Measurements from ENCODE around the gene FEM1A. TPM values are rescaled to one million over a fixed set of nuclear protein-coding genes. Genes with fewer than 3 reads are reported as not detected.
"Not testable (repeated sequence)": the region's sequence is repeated elsewhere in the genome, so short reads cannot be mapped to it uniquely, and the experiment has no call there.

FEM1A gene
- total RNA-seq, 8 experiments from 2014 or later = 1.6 to 5.3 (median 2.9) TPM

DNA sequence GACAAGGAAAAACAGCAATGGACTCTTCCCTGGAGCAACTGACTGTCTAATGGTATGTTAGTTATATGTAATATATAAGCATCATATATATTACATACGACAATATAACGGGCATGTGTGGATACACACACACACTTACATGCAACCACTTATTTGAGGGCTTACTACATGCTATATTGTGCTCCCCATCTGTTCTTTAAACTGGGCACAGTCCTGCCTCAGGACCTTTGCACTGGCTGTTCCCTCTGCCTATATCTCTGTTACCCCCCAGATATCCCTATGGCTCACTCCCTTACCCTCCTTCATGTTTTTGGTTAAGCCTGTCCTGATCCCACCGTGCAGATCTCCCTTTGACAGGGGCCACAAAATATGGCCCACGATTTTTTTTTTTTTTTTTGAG is 29.7 kb downstream of the FEM1A start:
- Histone ChIP-seq H3K4me3 (no peak overlapping the region), H3K4me1 (replicated peaks in 1 of 2) (no peaks in the 10 kb centered on the region), H3K27ac (no peak overlapping the region)
- 0 to 85% (median 65%) methylated on average over 1 to 4 of the region's 4 CpGs; no CpG with 5 or more reads in 4 of the 10 experiments for WGBS, 10 experiments
- no peak for ATAC-seq (replicated peaks in 6 of 8)
- in situ Hi-C loops (cut with MboI; ENCODE audit: low pct_unique_long_range_greater_than_20kb in 2 of 9, low sequenced_read_pairs in 9 of 9, unreplicated experiment in 9 of 9) = loop anchor here in 1 of 9 experiments (25.0 kb wide), 1 partner anchor 216 kb away; no protein-coding TSS in a partner anchor

DNA sequence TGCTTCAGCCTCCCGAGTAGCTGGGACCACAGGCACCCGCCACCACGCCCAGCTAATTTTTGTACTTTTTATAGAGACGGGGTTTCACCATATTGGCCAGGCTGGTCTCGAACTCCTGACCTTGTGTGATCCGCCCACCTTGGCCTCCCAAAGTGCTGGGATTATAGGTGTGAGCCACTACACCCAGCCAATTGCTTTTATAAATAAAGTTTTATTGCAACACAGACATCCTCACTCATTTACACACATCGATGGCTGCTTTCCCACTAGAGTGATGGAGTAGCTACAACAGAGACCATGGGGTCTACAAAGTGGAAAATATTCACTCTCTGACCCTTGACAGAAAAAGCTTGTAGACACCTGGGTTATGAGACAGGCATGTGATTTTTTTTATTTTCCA is 30.8 kb downstream of the FEM1A start:
- not testable (repeated sequence) for H3K4me1 ChIP-seq (replicated peaks in 1 of 2); H3K4me3 ChIP-seq; ATAC-seq (replicated peaks in 6 of 8); H3K27ac ChIP-seq
- WGBS, 10 experiments = 80 to 100% (median 100%) methylated on average over 2 to 5 of the region's 7 CpGs; no CpG with 5 or more reads in 5 of the 10 experiments
- in situ Hi-C loops (cut with MboI; ENCODE audit: low pct_unique_long_range_greater_than_20kb in 2 of 9, low sequenced_read_pairs in 9 of 9, unreplicated experiment in 9 of 9) = loop anchor here in 1 of 9 experiments (25.0 kb wide), 1 partner anchor 215 kb away; no protein-coding TSS in a partner anchor

DNA sequence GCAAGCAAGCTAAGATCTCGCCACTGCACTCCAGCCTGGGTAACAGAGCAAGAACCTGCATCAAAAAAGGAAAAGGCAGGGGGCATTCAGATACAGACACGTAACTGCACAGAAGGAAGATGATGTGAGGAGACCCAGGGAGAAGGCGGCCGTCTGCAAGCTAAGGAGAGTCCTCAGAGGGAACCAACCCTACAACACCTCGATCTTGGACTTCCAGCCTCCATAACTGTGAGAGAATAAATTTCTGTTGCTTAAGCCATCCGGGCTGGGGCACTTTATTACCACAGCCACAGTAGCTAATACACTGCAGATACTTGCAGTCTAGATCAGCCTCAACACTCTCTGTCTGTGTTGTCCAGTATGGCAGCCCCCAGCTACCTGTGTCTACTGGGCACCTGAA is 32.0 kb downstream of the FEM1A start:
- H3K4me3 ChIP-seq = no peak overlapping the region
- no peak overlapping the region for H3K27ac ChIP-seq
- in situ Hi-C loops (cut with MboI; ENCODE audit: low pct_unique_long_range_greater_than_20kb in 2 of 9, low sequenced_read_pairs in 9 of 9, unreplicated experiment in 9 of 9) = loop anchor here in 1 of 9 experiments (25.0 kb wide), 1 partner anchor 214 kb away; no protein-coding TSS in a partner anchor
- no peaks in the 10 kb centered on the region for H3K4me1 ChIP-seq (replicated peaks in 1 of 2)
- no peak for ATAC-seq (replicated peaks in 6 of 8)
- WGBS, 10 experiments = 0 to 100% (median 81%) methylated on average over 1 to 5 of the region's 6 CpGs; no CpG with 5 or more reads in 2 of the 10 experiments

DNA sequence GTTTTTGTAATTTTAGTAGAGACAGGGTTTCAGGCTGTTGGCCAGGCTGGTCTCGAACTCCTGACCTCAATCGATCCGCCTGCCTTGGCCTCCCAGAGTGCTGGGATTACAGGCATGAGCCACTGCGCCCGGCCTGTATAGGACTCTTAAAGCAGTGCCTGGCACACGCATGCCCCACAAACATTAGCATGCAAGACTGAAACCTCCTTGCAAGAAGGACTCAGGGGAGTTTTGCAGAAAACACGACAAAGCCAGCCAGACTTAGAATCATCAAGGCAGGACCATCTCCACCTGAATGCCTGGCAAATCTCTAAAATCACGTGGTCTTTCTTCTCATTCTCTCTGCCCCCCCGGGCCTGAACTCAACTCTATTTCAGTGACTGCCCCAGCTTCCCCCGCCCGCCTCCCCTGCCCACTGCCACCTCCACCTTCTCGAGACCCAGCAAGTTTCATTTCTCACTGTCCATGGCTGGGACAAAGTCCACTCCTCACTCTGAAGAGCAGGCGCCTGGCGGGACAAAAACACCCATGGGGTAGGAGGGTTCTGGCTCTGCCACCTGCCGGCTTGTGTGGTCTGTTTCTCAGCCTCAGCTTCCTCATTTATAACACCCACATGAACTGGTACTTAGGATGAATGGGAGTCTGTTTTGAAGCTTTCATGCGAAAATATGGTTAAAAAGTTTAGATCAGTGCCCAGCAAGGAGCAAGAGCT is 37.6 kb downstream of the FEM1A start:
- WGBS, 10 experiments = 18 to 90% (median 62%) methylated on average over 1 to 7 of the region's 16 CpGs
- Histone ChIP-seq H3K27ac (no peak overlapping the region), H3K4me3 (no peak overlapping the region), H3K4me1 (replicated peaks in 1 of 2) (no peaks in the 10 kb centered on the region)
- no peak for ATAC-seq (replicated peaks in 6 of 8)
- in situ Hi-C loops (cut with MboI; ENCODE audit: low pct_unique_long_range_greater_than_20kb in 2 of 9, low sequenced_read_pairs in 9 of 9, unreplicated experiment in 9 of 9) = no loop called here

DNA sequence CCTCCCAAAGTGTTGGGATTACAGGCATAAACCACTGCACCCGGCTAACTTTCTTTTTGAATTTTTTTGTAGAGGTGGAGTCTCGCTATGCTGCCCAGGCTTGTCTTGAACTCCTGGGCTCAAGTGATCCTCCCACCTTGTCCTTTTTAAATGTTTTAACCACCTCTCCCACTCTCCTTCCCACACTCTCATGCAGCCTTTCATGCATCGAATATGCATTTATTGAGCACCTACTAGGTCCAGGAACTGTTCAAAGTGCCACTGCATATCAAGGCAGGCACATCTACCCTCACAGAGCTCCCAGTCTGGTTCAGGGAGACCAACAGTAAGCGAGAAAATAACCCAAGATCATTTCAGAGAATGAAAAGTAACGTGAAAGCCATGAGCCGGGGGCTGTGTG is 38.8 kb downstream of the FEM1A start:
- Histone ChIP-seq H3K4me3 (no peak overlapping the region), H3K27ac (no peak overlapping the region), H3K4me1 (replicated peaks in 1 of 2) (no peaks in the 10 kb centered on the region)
- WGBS, 10 experiments = 10 to 100% (median 90%) methylated on average over 1 to 5 of the region's 6 CpGs; no CpG with 5 or more reads in 3 of the 10 experiments
- in situ Hi-C loops (cut with MboI; ENCODE audit: low pct_unique_long_range_greater_than_20kb in 2 of 9, low sequenced_read_pairs in 9 of 9, unreplicated experiment in 9 of 9) = no loop called here
- no peak for ATAC-seq (replicated peaks in 6 of 8)

DNA sequence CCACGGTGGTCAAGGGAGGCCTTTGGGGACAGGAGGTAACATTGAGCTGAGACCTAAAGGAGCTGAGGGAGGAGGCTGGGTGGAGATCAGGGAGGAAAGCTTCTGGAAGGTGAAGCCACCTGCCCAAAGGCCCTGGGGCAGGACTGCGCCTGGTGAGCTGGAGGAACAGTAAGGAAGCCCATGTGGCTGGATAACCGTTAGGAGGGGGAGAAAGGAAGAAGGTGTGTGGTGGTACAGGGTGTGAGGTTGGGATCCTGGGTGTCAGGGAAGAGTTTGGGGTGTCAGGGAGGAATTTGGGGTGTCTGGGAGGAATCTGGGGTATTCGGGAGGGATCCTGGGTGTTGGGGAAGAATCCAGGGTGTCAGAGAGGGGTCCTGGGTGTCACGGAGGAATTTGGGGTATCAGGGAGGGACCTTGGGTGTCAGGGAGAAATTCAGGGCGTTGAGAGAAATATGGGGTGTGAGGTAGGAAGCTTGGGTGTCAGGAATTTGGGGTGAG is 39.3 kb downstream of the FEM1A start:
- in situ Hi-C loops (cut with MboI; ENCODE audit: low pct_unique_long_range_greater_than_20kb in 2 of 9, low sequenced_read_pairs in 9 of 9, unreplicated experiment in 9 of 9) = no loop called here
- ATAC-seq (replicated peaks in 6 of 8) = no peak
- Histone ChIP-seq H3K4me1 (replicated peaks in 1 of 2) (no peaks in the 10 kb centered on the region), H3K4me3 (peak overlapping the region in 2 of 5 donors; percentile 39 to 41), H3K27ac (no peak overlapping the region)
- 35 to 89% (median 71%) methylated on average over 1 to 4 of the region's 6 CpGs; no CpG with 5 or more reads in 5 of the 10 experiments for WGBS, 10 experiments

DNA sequence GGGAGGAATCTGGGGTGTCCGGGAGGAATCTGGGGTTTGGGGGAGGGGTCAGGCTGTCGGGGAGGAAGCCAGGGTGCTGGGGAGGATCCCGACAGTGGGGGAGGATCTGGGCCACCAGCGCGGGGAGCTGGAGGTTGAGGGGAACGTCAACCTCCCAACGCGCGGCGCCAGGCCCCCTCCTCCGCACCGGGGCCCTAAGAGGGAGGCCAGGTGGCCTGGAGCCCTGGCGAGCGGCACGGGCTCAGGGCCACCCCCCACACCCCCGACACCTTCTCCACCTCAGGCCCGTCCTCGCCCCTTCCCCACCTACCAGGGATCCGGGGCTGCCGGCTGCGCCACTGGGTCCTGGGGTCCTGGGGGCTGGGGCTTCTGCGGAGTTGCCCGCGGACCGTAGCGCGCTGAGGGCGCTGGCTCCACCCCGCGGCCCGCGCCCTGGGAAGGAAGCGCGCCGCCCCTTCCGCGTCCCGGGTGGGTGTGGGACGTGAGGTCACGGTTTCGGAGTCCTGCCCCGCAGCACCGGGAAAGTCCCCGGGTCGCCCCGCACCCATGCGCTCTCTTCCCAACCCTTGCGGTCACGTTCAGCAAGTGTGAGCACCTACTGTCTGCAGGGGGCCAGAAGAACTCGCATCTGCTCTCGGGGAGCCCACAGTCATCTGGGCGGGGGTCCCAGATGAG is 39.9 kb downstream of the FEM1A start, which contains the start of gene TICAM1:
Gene TICAM1, minus strand, starts transcription at position 409 of the 675 bp plus-strand sequence. CDS start 13,335 bp downstream, outside the sequence.
- Histone ChIP-seq H3K27ac (no peak within 1 kb of the TSS), H3K4me1 (replicated peaks in 1 of 2) (no peaks in the 10 kb centered on the region), H3K4me3 (peak within 1 kb of the TSS; percentile 11 to 41 (median 30))
- WGBS, 10 experiments = 0 to 17% (median 7%) methylated on average over 1 to 5 of the region's 52 CpGs; no CpG with 5 or more reads in 7 of the 10 experiments
- in situ Hi-C loops (cut with MboI; ENCODE audit: low pct_unique_long_range_greater_than_20kb in 2 of 9, low sequenced_read_pairs in 9 of 9, unreplicated experiment in 9 of 9) = no loop called here
- peak; percentile 53 to 95 (median 83) for ATAC-seq (replicated peaks in 6 of 8)

DNA sequence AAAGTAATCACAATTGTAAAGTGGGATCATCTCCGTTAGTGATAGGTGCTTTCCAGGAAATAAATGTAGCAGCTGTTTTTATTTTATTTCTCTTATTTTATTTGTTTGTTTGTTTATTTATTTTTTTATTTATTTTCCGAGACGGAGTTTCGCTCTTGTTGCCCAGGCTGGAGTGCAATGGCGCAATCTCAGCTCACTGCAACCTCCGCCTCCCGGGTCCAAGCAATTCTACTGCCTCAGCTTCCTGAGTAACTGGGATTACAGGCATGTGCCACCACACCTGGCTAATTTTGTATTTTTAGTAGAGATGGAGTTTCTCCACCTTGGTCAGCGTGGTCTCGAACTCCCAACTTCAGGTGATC is 40.4 kb downstream of the FEM1A start:
- 23 to 94% (median 70%) methylated on average over 2 to 9 of the region's 9 CpGs for WGBS, 10 experiments
- H3K4me1 ChIP-seq (replicated peaks in 1 of 2); H3K27ac ChIP-seq; in situ Hi-C loops (cut with MboI; ENCODE audit: low pct_unique_long_range_greater_than_20kb in 2 of 9, low sequenced_read_pairs in 9 of 9, unreplicated experiment in 9 of 9): not testable (repeated sequence)
- H3K4me3 ChIP-seq = peak overlapping the region in 3 of 5 donors; percentile 30 to 41 (median 39)
- ATAC-seq (replicated peaks in 6 of 8) = peak in 3 of 8 experiments; percentile 2 to 12 (median 10)

DNA sequence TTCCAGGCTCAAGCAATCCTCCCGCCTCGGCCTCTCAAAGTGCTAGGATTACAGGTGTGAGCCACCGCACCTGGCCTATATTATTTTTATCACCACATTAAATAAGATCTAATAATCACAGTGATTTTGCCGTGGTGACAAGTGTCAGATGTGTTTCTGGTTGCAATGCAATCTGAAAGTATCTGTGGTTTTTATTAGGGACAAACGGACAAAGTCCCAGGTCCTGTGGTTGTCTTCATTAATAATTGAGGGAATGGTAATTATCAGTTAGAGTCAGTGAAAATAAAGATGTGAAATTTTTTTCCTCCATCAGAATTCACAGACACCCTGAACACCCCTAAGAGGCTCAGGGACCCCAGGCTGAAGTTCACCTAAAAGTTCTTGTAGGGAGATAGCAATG is 41.2 kb downstream of the FEM1A start:
- no peak overlapping the region for H3K4me3 ChIP-seq
- no peak overlapping the region for H3K27ac ChIP-seq
- no peak for ATAC-seq (replicated peaks in 6 of 8)
- in situ Hi-C loops (cut with MboI; ENCODE audit: low pct_unique_long_range_greater_than_20kb in 2 of 9, low sequenced_read_pairs in 9 of 9, unreplicated experiment in 9 of 9) = no loop called here
- H3K4me1 ChIP-seq (replicated peaks in 1 of 2) = no peaks in the 10 kb centered on the region
- 67 to 100% (median 93%) methylated on average over 2 to 4 of the region's 5 CpGs; no CpG with 5 or more reads in 3 of the 10 experiments for WGBS, 10 experiments

DNA sequence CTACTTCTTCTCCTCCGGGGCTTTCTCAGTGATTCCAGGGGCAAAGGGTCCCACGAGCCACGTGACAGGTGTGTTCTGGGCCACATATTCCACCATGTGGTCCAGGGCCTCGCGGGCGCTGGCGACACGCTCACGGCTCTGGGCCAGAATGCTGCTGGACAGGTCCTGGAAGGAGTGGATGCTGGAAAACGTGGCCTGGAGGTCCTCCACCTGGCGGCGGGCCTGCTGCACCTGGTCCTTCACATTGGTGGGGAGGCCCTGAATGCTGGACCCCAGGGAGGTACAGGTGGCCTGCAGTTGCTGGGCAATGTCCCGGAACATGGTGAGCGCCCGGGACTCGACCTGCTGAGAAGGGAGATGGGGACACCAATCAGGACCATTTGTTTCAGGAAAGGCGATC is 47.7 kb downstream of the FEM1A start:
- 78 to 100% (median 91%) methylated on average over 1 to 10 of the region's 17 CpGs; no CpG with 5 or more reads in 5 of the 10 experiments for WGBS, 10 experiments

DNA sequence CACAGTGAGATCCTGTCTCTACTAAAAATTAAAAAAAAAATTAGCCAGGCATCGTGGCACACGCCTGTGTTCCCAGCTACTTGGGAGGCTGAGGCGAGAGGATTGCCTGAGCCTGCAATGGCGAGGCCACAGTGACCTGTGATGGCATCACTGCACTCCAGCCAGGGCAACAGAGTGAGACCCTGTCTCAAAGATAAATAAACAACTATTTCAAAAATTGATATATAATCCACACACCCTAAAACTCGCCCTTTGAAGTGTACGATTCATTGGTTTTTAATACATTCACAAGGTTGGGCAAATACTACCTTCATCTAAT is 52.1 kb downstream of the FEM1A start:
- WGBS, 10 experiments = 80 to 100% (median 100%) methylated on average over 1 to 5 of the region's 6 CpGs; no CpG with 5 or more reads in 3 of the 10 experiments

More for the DNA sequence above, 47.7 kb downstream of the FEM1A start:
- Histone ChIP-seq H3K4me1 (replicated peaks in 1 of 2) (no peaks in the 10 kb centered on the region), H3K27ac (no peak overlapping the region), H3K4me3 (no peak overlapping the region)
- ATAC-seq (replicated peaks in 6 of 8) = no peak
- in situ Hi-C loops (cut with MboI; ENCODE audit: low pct_unique_long_range_greater_than_20kb in 2 of 9, low sequenced_read_pairs in 9 of 9, unreplicated experiment in 9 of 9) = no loop called here

DNA sequence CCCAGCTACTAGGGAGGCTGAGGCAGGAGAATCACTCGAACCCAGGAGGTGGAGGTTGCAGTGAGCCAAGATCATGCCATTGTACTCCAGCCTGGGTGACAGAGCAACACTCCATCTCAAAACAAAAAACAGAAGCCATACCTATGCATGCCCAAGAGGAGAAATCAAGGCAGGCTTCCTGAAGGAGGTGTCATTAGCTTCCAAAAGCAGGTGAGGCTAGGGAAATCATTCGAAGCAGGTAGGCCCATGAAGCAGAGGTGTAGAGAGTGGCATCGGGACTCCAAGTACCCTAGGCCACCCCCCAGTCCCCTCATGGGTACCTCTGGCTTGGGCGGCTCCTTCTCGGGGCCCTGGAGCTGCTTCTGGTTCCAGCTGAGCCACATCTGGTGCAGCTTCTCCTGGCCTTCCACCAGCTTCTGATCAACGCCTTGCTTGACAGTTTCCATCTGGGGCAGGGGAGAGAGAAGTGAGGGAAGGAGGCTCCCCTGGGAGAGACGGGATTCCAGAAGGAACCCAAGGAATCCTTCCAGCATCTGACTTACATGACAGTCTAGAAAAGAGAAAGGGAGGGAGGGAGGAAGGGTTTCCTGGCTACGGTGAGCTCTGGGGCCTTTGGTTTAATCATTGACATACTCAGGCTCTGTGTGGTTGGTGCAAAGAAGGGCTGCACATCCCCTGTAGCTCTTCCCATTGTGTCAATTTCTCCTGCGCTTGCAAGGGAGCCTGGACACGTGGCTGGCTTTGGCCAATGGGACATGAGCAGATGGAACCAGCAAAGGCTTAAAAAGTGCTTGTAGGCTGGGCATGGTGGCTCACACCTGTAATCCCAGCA is 53.0 kb downstream of the FEM1A start:
- in situ Hi-C loops (cut with MboI; ENCODE audit: low pct_unique_long_range_greater_than_20kb in 2 of 9, low sequenced_read_pairs in 9 of 9, unreplicated experiment in 9 of 9) = no loop called here
- WGBS, 10 experiments = 26 to 91% (median 65%) methylated on average over 2 to 4 of the region's 10 CpGs; no CpG with 5 or more reads in 4 of the 10 experiments
- no peak for ATAC-seq (replicated peaks in 6 of 8)

More for the DNA sequence above, 52.1 kb downstream of the FEM1A start:
- no peak overlapping the region for H3K27ac ChIP-seq
- ATAC-seq (replicated peaks in 6 of 8) = no peak
- no peaks in the 10 kb centered on the region for H3K4me1 ChIP-seq (replicated peaks in 1 of 2)
- no peak overlapping the region for H3K4me3 ChIP-seq
- in situ Hi-C loops (cut with MboI; ENCODE audit: low pct_unique_long_range_greater_than_20kb in 2 of 9, low sequenced_read_pairs in 9 of 9, unreplicated experiment in 9 of 9) = no loop called here

More for the DNA sequence above, 53.0 kb downstream of the FEM1A start:
- Histone ChIP-seq H3K27ac (no peak overlapping the region), H3K4me1 (replicated peaks in 1 of 2) (no peaks in the 10 kb centered on the region), H3K4me3 (no peak overlapping the region)
